NCI-H1930 (cell line): ENCODE results near the gene FSTL4.

ENCODE experiments used
- DNase-seq, 2 experiments: peaks; one replicate each; lab custom pipeline; 2025; lab: John Stamatoyannopoulos, UW

Gene FSTL4

DNA sequence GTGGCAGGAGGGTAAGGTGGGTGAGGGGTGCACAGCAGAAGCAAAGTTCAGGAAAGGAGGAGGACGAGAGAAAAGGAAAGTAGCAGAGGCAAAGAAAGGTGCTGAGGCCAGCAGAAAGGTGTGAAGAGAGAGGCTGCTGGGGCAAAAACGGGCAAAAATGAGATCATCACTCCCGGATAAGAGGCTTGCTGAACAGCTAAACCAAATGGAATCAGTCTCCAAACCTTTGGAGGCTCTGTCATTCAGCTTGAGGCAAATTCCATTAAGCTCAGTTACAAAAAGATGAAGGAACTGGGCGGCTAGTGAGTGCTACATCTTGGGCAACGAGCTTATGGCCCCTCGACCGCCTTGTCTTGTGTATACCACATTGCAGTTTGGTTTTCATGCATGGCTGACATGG, 136.4 kb downstream of the FSTL4 start:
- DNase-seq = no peak

DNA sequence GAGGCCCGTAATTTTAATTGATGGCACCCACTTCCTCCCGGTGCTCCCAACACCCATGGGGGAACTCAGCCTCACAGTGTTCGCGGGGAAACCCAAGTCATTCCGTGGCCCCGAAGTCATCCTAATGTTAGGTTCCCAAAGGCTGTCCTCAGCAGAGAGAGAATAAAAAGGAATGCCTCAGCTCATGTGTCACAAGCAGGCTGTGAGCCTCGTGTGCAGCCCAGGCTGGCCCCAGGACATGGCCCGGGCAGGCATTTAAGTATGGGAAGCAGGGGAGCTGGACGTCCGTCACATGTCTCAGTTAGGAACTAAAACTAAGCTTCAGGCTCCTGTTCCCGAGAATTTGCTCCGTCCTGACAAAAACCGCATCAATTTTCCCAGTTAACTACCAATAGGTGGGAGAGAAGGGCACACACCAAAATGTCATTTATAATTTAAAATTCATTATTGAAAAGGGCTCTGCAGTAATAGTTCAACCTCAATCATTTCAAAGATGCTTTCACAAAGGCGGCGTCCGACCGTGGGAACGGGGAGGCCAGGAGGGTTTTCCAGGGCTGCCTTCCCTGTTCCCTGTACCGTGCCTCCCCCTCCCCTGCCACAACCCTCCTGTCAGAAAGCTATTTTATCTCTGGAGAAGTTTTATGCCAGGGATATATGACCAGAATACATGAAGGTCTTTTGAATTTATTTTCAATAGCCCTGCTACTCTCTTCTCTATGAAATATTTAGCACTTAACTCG, 137.3 kb downstream of the FSTL4 start:
- no peak for DNase-seq

DNA sequence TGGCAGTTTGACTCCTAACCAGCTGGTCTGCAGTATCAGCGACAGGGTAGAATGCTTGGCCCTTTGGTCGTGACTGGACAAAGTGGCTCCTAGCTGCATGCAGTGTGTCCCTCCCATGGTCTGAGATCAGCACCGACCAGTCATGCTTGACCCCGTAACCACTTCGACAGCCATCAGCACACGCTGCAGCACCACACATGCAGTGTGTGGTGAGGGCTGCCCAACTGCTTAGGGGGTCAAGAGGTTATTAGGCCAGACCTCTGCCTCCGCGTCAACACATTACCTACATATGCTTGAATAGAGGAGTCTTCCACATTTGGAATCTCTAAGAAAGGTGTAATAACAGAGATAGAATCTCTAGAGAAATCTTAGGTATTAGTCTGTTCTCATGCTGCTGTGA, 139.1 kb downstream of the FSTL4 start:
- no peak for DNase-seq

DNA sequence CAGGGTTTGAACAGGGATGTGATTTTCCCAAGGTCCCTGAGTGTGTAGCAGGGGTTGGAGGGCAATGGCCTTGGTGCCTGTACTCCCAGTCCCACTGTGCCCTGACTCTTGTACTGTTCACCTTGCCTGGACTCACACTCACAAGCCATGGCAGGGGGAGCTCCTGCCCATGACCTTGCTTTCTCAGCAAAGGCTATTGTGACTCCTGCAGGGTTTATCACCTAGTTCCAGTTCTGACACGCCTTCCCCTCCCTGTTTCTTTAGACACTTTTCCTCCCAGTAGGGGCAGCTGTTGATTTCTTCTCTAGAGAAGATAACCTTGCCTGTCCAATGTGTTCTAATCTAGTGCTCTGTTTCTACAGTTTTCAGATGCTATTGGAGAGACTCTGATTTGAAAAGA, 139.5 kb downstream of the FSTL4 start:
- no peak for DNase-seq

DNA sequence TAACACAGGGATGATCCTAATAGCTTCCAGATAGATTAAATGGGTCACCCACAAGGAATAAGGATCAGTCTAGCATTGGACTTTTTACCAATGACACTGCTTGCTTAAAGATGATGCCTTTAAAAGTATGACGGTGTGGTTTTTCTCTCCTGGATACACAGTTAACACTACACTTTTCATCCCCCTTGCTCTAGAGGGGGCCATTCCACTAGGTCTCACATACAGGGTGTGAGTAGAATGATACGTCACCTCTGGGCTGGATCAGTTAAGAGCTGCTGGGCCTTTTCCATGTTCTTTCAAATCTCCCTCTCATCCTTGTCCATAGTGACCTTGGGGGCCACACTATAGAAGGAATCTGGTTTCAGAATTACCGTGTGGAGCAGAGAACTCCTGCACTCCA, 140.6 kb downstream of the FSTL4 start:
- DNase-seq = no peak

DNA sequence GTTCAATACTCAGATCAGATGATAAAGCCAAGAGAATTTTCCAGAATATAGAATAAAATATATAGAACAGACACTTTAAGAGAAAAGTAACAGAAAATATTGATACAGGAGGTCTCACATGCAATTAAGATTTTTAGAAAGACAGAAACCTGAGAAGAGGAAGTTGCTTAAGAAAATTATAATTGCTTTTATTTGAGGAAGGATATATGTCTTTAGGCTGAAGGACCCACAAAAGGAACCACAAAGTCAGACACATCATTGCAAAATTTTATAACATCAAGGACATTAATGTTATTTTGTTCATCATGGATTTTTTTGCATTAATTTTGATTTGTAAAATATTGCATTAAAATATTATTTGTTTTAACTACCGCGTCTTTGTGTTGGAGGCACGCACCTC, 141.5 kb downstream of the FSTL4 start:
- DNase-seq = no peak

DNA sequence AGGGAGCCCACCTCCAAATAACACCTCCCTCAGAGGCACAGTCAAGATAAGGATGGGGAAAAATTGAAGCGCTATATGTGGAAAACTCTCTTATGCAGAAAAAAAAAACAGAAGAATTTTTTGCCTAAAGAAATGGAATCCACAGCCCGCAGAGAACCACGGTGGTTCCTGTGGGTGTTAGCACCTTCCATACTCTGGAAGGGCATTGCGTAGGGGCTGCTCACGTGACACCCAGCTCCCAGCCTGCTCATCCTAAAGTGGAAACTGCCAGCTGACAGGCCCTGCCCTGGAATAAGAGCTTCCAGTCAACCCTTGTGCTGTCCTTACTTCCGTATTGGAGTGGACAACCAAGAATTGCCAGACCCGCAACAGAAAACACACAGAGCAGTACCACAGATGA, 142.5 kb downstream of the FSTL4 start:
- no peak for DNase-seq

DNA sequence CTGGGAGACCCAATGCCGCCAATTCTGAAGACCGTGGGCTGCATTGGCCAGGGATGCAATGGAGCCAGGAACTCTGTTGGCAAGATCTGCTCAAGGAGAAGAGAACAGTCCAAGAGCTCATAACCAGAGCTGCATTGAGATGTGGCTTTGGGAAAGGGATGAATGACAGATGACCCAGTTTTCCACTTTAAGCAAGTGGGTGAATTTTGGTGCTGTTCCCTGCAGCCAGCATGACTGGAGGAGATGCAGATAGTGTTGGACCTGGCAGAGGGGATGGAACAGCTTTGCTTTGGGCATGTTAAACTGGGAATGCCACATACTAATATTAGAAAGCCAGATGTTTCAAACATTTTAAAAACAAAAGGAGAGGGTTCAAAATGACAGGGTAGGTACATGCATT, 143.1 kb downstream of the FSTL4 start:
- DNase-seq = no peak

DNA sequence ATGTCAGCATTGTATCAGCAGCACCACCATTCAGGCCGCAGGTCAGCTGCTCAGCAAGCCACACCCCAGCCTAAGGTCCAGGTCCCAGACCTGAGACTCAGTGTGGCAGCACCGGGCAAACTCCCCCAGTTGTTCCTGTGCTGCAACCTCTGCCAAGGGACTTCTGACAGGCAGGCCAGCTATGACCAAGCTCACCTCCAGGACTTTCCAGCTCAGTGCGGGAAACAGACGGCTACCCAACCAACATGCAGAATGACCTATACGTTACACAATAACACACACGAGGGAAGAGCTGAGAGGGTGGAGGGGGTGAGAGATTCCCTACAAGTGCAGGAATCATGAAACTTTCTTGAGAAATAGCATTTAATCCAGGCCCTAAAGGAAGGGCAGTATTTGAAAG, 143.7 kb downstream of the FSTL4 start:
- no peak for DNase-seq

DNA sequence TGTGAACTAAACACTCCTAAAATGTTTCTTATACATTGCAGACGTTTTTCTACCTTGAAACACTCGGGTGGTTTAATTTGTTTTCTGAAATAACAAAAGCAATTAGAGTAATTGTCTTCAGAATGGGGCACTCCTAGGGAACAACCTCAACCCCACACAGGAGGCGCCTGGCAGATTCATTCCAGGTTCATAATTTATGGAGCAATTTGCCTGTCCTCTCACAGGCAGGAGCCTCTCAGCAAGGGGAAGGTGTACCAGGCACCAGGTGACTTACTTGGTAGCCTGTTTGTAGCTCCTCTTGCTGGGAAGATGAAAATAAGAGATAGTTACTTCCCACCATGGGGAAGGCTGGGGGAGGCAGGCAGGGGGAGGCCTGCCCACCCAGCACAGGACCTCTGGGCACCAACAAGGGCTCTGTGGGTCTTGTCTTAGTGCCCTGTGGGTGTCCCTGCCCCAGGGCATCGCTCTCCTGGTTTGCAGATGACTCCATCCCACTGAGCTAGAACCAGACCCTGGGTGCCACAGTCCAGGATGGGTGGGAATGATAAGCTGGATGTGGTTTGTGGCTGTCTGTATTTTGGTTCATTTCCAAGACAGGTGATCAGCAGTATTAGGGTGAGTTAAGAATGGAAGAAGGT, 144.4 kb downstream of the FSTL4 start:
- no peak for DNase-seq

DNA sequence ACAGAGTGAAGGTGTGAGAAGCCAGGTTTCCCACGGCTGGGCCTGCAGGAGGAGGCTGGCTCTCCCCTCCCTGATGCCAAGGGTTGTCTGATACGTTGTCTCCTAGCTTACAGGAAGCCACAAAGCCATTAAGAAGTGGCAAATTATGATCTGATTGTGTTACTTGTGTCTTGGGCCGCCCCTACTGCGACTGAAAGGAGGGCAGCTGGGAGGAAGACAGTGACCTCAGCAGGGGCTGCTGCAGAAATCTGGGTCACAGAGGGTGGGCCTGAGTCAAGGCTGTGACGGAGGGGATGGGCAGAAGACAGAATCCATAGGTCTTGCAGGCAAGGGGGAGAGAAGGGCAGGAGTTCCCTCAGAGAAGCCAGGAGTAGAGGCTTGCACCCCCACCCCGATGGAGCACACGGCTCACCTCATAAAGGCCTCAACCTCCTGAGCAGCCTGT, 145.0 kb downstream of the FSTL4 start:
- no peak for DNase-seq

DNA sequence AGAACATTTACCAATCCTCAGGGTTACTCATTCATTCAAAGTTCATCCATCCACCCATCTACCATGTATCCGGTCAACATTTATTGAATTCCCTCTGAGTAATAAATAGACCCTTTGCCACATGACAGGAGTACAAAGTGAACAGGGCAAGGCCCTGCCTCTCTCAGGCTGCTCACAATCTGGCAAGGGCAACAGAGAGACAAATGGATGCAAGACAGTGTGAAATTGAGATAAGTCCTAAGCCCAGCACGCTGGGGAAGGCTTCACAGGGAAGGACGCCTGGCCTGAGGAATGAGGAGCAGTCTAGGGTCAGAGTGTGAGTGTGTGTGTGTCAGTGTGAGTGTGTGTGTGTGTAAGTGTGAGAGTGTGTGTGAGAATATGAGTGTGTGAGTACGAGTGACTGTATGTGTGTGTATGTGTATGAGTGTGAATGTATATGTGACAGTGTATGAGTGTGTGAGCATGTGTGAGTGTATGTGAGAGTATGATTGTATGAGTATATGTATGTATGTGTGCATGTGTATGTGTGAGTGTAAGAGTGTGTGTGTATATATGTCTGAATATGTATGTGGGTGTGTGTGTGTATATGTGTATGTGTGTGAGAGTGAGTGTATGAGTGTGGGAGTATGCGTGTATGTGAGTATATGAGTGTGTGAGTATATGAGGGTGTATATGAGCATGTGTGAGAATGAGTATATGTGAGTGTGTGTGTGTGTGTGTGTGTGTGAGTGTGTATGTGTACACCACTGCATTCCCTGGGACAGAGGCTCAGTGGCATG, 145.6 kb downstream of the FSTL4 start:
- no peak for DNase-seq

DNA sequence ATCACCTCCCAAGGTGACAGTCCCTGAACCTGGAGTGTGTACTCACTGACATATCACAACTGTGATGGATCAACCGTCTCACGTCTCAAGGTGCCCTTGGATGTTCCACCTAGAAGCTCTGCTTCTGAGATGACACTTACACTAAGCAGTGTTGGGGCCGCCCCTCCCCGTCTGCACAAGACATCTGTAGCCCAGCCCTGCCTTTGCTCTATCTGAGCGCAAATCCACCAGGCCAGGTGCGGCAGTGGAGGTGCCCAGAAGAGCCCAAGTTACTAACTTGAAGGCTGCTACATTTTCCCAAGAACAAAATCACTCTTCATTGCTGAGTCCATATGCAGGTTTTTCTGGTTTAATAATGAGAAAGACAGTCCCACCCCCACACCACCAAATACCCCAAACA, 148.3 kb downstream of the FSTL4 start:
- no peak for DNase-seq

DNA sequence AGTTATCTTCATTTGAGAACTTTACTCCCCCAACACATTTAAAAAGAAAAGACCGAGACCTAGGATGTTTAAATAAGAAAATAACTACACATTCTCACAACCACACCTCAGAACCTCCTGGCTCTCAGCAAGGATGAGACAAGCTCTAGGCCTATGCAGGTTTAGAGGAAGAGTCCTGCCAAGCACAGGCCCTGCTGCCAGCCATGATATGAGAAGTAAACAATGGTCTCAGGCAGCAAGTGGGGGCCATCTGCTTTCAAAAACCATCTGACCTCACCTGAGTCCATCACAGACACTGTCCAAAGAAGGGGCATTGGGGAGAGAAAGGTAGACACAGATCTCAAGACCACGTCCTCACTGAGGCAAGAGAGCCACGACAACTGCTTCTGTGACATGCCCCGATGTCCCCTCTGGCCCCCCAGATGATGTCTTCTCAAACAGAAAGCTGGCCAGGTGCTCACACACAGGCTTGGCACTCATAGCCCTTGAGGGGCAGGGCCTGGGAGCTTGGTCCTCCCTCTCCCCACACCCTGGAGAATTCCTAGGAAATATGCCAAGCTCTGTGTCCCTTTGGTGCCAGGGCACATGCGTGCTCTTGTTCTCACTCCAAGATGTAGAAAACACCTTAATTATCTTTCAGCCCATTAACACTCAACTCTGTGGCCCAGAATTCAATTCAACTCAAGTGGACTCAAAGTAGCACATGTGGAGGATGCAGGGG, 150.4 kb downstream of the FSTL4 start:
- DNase-seq = no peak

DNA sequence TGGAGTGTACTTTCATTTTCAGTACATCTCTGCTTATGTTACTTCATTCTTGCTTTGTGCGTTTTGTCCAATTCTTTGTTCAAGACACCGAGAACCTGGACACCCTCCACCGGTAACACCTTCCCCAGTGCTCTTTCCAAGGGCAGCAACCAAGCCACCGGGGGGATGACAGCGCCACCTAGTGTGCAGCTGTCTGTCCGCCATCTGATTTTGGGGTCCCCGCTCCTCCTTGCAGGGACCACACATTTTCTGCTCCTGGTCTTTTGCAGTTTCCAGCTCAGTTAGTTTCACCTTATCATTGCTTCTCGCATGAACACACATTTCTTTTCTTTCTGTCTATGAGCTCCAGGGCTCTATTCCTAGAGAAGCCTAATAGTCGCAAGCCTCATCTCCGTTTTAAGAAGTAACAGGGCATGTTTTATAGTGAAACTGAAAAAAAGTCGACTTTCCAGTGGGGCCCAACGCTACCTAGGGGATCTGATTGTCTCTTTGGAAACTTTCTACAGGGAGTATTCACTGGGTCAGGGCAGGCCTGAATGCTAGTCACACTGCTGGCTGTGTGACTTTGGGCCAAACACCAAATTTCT, 152.1 kb downstream of the FSTL4 start:
- no peak for DNase-seq

DNA sequence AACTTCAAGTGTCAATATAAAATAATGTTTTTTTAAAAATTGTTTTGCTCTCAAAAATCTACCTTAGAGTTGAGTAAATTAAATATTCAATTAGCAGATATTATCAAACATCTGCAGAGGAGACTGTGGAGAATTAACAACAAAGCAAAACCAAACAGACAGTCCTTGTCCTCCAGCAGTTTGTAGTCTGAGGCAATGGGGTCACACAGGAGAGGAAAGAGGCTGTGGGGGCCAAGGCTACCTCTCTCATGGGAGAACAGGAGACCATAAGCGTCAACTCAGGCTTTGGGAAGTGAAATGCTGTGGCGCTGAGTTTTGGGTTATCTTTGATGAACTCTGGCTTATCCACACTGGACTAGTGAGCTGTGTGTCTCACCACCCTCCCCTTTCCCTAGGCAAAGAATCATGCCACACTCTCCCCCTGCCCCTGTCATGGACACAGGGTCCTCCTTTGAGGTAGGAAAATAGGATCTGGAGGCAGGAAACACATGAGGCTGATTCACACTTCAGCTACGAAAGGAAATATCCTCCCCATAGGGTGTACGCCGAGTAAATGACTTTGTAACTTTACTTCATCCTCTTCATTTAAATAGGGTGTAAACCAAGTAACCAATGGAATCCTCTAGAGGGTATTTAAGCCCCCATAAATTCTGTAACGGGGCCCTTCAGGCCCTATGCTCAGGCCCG, 152.7 kb downstream of the FSTL4 start:
- DNase-seq = no peak

DNA sequence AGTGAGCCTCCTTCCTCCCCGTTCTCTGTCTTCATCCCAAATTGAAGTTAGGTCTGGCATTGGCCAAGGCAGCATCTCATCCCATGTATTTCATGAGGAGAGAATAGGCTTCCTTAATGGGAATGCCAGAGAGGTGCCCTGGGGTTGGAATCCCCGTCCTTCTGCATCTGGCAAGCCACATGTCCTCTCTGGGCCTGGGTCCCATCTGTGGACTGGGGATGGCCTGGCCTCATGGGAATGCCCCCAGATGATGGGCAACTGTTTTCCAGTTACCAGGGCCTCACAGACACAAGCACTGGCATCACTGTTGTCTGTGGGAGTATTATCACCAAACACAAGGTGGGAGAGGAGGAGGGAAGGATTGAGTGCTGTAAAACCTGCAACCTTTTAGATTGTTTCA, 153.9 kb downstream of the FSTL4 start:
- DNase-seq = no peak

DNA sequence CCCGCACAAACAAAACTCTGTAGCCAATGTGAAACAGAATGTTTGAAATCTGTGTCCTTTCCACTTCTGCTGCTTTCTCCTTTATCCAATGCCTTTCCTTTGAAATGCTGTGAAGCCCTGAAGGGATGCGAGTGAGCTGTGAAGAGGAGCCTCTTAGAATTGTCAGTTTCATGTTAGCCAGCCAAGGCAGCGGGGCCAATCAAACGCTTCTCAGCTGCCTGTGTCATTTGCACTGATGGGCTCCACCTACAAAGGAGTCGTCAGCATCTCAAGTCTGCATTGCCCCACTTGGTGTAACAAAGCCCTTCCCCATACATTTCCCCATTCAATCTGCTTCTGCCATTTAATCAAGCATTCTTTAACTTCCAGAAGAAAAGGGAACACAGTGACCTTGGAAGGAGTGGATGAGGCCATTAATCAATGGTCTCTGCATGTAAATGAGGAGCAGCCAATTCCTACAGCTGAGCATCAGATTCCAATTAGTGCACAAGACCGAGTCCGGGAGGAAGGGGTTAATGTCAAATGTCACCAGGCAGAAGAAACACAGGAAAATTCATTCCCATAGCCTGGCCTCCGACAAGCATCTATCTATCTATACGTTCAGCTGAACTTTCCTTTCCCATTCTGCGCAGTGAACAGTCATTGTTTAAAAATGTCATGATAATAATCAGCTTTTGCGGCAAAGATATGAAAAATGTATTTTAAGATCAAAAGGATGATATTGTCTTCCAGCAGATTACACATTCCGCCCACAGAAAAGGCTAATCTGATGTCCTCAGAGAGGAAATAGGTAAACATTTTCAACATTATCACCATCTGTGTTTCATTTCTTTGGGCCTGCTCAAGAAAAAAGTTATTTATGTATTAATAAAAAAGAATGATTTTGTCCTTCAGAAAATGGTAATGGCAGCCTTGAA, 154.6 kb downstream of the FSTL4 start:
- no peak for DNase-seq

DNA sequence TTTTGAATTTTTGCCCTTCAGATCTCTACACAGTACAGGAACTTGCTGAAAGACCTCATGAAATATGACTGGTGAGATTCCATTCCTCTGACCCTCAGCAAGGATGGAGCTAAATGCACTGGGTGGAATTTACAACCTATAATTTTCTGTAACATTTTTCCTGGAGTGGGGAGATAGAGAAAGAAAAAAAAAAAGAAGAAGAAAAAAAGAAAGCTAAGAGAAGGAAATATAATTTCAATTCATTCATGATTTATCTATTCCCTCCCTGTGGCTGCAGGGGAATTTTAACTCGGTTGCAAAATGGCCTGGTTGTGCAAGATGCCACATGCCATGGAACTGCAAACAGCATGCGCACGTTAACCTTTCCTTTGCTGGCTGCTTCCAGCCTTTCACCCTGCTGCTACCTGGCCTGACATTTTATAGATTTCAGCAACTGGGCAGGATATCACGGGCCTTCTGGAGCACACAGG, 155.4 kb downstream of the FSTL4 start:
- DNase-seq = no peak

DNA sequence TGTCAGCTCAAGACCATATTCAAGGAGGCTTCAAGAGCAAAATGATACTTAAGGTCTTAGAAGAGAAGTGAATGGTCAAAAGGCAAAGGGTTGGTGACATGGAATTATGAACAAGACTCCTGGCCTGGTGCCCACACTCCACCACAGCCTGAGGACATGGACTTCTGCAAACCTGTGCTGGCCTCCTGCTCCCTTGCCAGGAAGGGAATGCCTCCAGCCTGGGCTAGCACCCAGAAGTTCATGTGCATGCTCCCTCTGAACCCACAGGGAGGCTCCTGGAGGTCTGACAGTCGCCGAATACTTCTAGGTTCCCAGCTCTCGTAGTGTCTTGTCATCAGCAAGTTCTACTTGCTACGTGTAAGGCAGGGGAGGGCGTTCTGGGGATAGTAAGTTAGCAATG, 156.7 kb downstream of the FSTL4 start:
- no peak for DNase-seq
